Activated naive CD4-positive, alpha-beta T cell treated with anti-CD3 and anti-CD28 coated beads, Interleukin-2, amount 50 U/mL, for 24 hours (primary cell): ENCODE data around the gene BMP7.
"Not testable (repeated sequence)": the region's sequence is repeated elsewhere in the genome, so short reads cannot be mapped to it uniquely, and the experiment has no call there.

Experiments
- H3K27ac Mint-ChIP-seq: one replicate; pipeline ENCODE4 v1.8.0; 2021; ENCODE audit warnings: mild to moderate bottlenecking, mixed read lengths
- H3K27me3 Mint-ChIP-seq: one replicate; pipeline ENCODE4 v1.8.0; 2021; ENCODE audit warnings: mixed read lengths
- H3K36me3 Mint-ChIP-seq: one replicate; pipeline ENCODE4 v1.8.0; 2021; ENCODE audit warnings: mixed read lengths
- H3K4me1 Mint-ChIP-seq: one replicate; pipeline ENCODE4 v1.8.0; 2021; ENCODE audit warnings: mixed read lengths
- H3K4me3 Mint-ChIP-seq: one replicate; pipeline ENCODE4 v1.8.0; 2021; ENCODE audit warnings: mild to moderate bottlenecking, mixed read lengths
- H3K9me3 Mint-ChIP-seq: one replicate; pipeline ENCODE4 v1.8.0; 2021; ENCODE audit warnings: mixed read lengths

Gene BMP7

DNA sequence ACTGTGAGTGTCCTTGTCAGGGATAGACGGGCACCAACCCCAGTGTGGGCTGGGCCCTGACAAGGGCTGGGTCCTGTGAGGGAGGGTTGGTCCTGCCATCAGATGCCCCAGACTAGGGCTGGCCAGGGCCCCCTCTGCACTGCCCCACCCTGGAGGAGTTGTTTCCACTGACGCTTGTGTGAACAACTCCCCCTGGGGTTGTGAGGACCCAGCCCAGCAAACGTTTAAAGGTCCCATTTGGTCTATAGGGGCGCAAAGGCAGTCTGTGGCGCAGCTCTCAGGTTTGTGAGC, 104.1 kb downstream of the BMP7 start:
- Mint-ChIP-seq H3K4me3 (no peak overlapping the region), H3K9me3 (no peaks in the 10 kb centered on the region), H3K27me3 (peaks cover 3% of the 10 kb centered on the region), H3K27ac (no peak overlapping the region), H3K36me3 (no peaks in the 10 kb centered on the region), H3K4me1 (no peaks in the 10 kb centered on the region)

DNA sequence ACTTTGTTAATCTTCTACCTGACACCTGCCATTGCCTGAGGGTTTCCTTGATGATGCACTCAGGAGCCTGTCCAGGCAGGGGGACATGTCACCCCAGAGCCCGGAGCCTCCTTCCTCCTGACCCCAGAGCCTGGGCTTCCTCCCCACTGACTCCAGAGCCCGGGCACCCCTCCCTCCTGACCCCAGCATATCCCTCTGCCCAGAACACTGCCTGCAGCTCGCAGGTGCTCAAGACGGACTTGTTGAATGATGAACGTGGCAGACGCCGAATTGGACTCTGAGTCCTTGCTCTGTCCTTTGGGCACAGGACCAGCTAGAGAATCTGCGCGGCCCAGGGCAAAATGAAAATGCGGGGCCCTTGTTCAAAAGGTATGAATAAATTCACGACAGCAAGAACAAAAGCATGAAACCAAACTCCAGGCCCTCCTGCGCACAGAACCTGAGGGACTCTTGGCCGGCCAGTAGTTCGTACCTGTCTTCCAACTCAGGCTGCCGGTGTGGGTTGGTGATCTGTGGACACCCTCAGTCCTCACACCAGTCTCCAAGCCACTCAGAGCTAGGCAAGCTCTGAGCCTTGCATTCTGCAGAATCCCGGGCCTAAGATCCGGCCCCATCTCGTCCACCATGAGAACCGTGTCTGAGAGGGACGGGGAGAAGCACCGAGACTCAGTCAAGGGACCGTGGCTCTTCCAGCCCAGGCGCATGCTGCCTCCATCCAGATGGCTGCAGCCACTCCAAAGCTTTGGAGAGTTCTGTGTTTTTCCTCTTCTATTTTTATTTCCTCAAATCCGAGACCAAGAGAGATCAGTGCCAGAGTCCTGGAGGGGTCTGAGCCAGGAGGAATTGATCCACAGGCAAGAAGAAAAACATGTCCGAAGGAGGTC, 104.7 kb downstream of the BMP7 start:
- H3K27ac Mint-ChIP-seq = no peak overlapping the region
- H3K4me1 Mint-ChIP-seq = no peaks in the 10 kb centered on the region
- H3K4me3 Mint-ChIP-seq = no peak overlapping the region
- no peaks in the 10 kb centered on the region for H3K9me3 Mint-ChIP-seq
- peaks cover 3% of the 10 kb centered on the region for H3K27me3 Mint-ChIP-seq
- H3K36me3 Mint-ChIP-seq = no peaks in the 10 kb centered on the region

DNA sequence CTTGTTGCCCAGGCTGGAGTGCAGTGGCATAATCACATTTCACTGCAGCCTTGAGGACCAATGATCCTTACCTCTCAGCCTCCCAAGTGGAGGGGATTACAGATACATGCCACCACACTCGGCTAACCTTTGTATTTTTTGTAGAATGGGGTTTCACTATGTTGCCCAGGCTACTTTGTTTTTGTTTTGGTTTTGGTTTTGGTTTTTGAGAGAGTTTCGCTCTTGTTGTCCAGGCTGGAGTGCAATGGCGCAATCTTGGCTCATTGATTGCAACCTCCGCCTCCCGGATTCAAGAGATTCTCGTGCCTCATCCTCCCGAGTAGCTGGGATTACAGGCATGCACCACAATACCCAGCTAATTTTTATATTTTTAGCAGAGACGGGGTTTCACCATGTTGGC, 105.5 kb downstream of the BMP7 start:
- H3K4me1 Mint-ChIP-seq = no peaks in the 10 kb centered on the region
- H3K9me3 Mint-ChIP-seq = no peaks in the 10 kb centered on the region
- no peaks in the 10 kb centered on the region for H3K36me3 Mint-ChIP-seq
- no peak overlapping the region for H3K27ac Mint-ChIP-seq
- H3K4me3 Mint-ChIP-seq = no peak overlapping the region
- H3K27me3 Mint-ChIP-seq = peaks cover 3% of the 10 kb centered on the region

DNA sequence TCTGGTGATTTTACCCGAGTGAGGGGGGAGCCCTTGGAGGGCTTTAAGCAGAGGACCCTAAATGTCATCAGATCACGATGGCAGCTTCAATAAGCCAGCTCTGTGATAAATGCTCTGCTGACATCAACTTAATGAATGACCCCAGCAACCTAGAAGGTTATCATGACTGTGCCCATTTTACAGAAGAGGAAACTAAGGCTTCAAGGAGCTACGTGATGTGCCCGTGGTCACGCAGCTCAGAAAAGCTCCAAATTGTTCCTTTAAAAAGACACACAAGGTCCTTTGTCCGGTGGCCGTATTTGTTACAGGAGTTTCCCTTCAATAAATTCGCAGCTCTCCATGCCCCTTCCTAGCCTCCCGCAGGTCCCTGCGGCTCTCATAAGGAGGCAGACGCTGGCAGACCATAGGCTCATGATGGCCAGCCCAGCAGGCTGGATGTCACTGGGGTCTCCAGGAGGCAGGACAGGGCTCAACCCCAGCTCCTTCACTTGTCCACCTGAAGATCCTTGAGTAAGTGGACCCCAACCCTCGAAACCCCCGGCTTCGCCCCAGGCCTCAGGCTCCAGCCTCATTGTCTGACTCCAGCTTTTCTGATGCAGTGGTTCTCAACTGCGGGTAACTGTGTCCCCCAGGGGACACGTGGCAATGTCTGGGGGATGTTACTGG, 106.4 kb downstream of the BMP7 start:
- Mint-ChIP-seq H3K27me3 (peaks cover 3% of the 10 kb centered on the region), H3K9me3 (no peaks in the 10 kb centered on the region)

DNA sequence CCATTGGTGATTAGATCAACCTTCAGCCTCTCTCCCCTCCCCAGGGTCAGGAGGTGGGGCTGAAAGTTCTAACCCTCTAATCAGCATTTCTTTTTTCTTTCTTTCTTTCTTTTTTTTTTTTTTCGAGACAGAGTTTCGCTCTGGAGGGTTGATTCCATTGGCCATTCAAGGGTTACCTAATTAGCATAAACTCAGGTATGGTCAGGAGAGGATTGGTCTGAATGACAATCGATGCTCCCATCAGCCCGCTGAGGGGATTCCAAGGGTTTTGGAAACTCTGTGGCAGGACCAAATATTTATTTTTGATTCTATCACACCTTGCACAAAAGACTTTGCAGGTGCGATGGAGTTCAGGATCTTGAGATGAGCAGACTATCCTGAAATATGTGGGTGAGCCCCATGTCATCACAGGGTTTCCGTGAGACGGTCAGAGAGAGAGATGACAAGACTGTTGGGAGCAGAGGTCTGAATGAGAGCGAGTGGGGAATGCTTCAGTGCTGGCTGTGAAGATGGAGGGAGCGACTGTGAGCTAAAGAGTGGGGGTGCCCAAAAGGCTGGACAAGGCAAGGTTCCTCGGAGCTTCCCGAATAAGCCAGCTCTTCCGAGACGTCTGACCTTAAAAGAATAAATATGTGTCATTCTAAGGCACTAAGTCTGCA, 107.1 kb downstream of the BMP7 start:
- H3K36me3 Mint-ChIP-seq = no peaks in the 10 kb centered on the region
- no peaks in the 10 kb centered on the region for H3K9me3 Mint-ChIP-seq
- H3K27me3 Mint-ChIP-seq = peaks cover 3% of the 10 kb centered on the region
- H3K4me3 Mint-ChIP-seq = no peak overlapping the region
- H3K4me1 Mint-ChIP-seq = no peaks in the 10 kb centered on the region
- H3K27ac Mint-ChIP-seq = no peak overlapping the region

More for the DNA sequence above, 106.4 kb downstream of the BMP7 start:
- no peak overlapping the region for H3K27ac Mint-ChIP-seq
- H3K36me3 Mint-ChIP-seq = no peaks in the 10 kb centered on the region
- H3K4me1 Mint-ChIP-seq = no peaks in the 10 kb centered on the region
- no peak overlapping the region for H3K4me3 Mint-ChIP-seq

DNA sequence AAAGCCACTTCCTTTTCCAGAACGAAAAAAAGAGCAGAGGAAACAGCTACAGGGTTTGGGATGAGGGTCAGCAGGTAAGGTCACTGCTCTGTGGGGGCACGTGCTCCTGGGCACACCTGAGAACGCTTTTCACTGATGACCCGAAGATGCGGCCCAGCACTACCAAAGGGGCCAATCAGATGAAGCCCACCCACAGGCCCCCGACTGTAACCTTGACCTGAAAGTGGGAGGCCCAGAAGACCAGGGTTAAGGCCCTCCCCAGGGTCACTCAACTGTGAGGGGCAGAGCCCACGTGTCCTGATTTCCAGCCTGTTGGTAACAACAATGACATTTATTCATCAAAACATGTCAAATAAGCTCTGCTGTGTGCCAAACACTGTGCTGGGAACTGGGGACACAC, 108.0 kb downstream of the BMP7 start:
- Mint-ChIP-seq H3K4me3 (no peak overlapping the region), H3K27ac (no peak overlapping the region), H3K36me3 (no peaks in the 10 kb centered on the region), H3K9me3 (no peaks in the 10 kb centered on the region), H3K27me3 (peaks cover 1% of the 10 kb centered on the region), H3K4me1 (no peaks in the 10 kb centered on the region)

DNA sequence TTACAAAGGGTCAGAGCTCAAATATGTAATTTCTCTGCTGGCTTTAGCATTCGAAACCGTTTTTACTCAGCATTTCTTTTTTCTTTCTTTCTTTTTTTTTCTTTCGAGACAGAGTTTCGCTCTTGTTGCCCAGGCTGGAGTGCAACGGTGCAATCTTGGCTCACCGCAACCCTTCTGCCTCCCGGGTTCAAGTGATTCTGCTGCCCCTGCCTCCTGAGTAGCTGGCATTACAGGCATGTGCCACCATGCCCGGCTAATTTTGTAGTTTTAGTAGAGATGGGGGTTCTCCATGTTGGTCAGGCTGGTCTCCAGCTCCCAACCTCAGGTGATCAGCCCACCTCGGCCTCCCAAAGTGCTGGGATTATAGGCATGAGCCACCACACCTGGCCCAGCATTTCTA, 108.7 kb downstream of the BMP7 start:
- H3K27ac Mint-ChIP-seq, H3K27me3 Mint-ChIP-seq, H3K9me3 Mint-ChIP-seq: not testable (repeated sequence)

DNA sequence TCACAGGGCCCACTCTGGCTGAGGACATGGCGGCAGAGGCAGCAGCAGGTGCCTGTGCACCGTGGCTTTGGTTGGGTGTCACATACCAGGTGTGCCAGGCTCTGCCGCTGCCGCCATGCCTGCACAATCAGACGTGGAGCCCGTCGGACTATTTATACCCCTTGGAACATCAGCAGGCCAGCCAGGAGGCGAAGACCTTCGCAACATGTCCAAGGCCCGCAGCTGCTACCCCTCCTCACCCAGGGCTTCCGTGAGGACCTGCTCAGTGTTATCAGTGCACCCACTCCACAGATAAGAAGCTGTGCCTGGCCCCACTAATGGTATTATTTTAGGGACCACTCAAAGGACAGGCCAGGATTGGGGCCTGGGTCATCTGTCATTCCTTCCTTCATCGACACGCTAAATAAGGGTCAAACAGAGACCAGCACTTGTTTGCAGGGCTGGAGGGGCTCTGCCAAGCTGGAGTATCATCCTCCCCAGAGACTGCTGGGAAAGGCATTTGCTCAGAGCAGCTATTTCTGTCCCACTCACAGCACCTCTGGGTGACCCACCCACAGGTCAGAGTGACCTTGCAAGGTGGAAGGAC, 109.2 kb downstream of the BMP7 start:
- Mint-ChIP-seq H3K27me3 (peaks cover 1% of the 10 kb centered on the region), H3K9me3 (no peaks in the 10 kb centered on the region), H3K4me3 (no peak overlapping the region), H3K4me1 (no peaks in the 10 kb centered on the region), H3K36me3 (no peaks in the 10 kb centered on the region), H3K27ac (no peak overlapping the region)

More for the DNA sequence above, 108.7 kb downstream of the BMP7 start:
- H3K36me3 Mint-ChIP-seq, H3K4me3 Mint-ChIP-seq, H3K4me1 Mint-ChIP-seq: not testable (repeated sequence)

DNA sequence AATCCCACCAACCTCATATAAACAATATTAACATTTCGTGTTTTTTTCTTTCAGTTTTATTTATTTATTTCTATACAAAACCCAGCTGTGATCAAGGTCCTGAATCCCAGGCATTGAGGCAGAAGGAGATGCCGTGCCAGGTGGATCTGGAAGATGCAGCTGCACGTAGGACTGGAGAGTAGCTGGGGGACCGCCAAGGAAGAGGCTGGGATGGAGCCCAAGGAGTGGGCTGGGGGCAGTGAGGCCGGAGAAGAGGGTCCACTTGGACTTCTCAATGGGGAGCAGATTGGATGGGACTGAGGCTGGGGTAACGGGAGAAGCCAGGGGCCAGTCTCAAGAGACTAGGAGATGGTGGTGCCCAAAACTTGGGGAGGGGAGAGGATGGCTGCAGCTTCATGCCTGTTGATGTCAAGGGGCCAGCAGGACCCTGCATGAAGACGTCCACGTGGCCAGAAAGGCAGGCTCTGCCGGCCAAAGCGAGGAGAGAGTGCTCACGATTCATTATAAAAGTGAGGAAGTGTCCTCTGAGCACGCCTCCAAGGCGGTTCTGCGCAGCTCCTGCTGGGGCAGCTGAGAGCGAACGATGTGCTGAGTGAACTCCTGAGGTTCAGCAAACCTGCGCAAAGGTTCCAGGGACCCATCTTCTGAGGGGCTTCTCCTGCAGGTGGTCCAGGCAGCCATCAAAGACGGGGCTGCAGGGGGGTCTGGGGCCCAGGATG, 110.3 kb downstream of the BMP7 start:
- H3K4me1 Mint-ChIP-seq = no peaks in the 10 kb centered on the region
- H3K9me3 Mint-ChIP-seq = no peaks in the 10 kb centered on the region
- no peak overlapping the region for H3K4me3 Mint-ChIP-seq
- H3K27ac Mint-ChIP-seq = no peak overlapping the region
- H3K36me3 Mint-ChIP-seq = no peaks in the 10 kb centered on the region
- peaks cover 4% of the 10 kb centered on the region for H3K27me3 Mint-ChIP-seq

DNA sequence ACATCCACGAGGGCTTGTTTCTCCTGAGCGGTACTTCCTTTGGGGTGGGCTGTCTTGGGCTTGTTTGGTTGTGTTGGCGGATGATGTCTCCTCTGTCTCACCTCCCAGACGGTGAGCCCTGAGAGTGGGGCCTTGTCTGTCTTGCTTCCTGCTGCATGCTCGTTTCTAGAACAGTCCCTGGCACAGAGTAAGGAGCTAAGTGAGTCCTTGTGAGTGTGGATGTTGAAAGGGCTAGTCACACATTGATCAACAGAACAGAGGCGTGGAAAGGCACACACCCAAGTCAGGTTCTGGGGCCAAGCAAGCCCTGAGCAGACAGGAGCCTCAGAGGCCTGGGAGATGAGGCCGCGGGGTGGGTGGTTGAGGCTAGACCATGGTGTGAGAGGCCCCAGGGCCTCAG, 111.0 kb downstream of the BMP7 start:
- Mint-ChIP-seq H3K4me1 (no peaks in the 10 kb centered on the region), H3K27ac (no peak overlapping the region), H3K9me3 (no peaks in the 10 kb centered on the region), H3K36me3 (no peaks in the 10 kb centered on the region), H3K4me3 (no peak overlapping the region), H3K27me3 (peaks cover 5% of the 10 kb centered on the region)

DNA sequence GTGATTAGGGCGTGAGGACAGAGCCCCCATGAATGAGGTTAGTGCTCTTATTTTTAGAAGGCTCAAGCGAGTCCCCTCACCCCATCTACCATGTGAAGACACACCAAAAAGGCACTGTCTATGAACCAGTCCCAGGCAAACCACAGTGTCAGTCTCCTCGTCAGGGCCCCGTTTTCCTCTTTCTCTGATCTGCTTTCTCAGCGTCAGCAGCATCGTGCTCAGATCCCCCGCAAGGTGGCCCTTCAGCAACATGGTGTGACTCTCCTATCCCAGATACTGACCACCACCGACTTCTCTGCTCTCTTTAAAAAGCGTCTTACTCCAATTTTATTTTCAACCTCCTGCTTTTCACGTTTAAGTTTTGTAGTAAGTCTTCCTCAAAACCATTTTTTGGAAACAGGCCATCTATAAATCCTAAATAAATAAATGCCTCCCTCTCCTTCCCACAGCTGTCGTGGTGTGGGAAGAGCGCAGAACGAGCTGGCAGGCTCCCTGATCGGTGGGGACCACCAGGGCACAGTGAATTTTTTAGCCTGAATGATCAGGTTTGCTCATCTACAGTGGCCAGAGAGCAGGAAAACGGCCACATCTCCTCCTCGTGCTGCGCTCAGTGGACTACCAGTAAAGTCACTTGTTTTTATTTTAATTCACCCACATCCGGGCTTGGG, 113.1 kb downstream of the BMP7 start:
- Mint-ChIP-seq H3K27ac (no peak overlapping the region), H3K27me3 (peaks cover 5% of the 10 kb centered on the region), H3K9me3 (no peaks in the 10 kb centered on the region), H3K4me1 (no peaks in the 10 kb centered on the region), H3K36me3 (no peaks in the 10 kb centered on the region), H3K4me3 (no peak overlapping the region)

DNA sequence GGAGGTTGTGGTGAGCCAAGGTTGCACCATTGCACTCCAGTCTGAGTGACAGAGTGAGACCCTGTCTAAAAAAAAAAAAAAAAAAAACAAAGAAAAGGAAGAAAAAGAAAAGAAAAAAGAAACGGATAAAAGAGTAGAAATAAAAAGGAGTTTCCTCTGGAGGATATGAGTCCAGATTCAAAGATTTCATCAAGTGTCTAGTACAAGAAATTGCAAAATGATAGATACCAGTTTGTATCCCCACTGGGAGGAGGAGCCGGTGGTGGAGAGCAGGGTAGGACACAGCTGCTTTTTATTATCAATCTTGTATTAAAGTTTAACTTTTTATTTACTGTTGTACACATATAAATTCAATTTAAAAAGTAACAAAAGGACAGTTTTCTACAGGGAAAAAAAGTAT, 113.9 kb downstream of the BMP7 start:
- Mint-ChIP-seq H3K27ac (no peak overlapping the region), H3K9me3 (no peaks in the 10 kb centered on the region), H3K4me1 (no peaks in the 10 kb centered on the region), H3K4me3 (no peak overlapping the region), H3K36me3 (no peaks in the 10 kb centered on the region), H3K27me3 (peaks cover 5% of the 10 kb centered on the region)

DNA sequence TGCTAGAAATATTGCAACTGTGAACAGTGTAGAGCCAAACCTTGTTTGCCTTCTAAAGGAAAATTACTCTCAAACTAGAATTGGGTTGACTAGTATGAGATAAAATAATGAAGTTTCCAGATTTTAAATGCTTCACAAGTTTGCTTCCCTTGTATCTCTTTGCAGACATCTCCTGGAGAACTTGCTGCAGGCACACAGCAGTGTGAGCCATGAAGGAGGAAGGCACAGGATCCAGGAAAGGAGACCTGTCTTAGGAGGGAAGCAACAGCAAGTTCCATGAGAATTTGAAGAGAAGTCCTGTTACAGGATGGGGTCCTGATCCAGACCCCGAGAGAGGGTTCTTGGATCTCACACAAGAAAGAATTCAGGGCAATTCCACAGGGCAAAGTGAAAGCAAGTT, 115.9 kb downstream of the BMP7 start:
- no peak overlapping the region for H3K27ac Mint-ChIP-seq
- no peak overlapping the region for H3K4me3 Mint-ChIP-seq
- H3K27me3 Mint-ChIP-seq = peaks cover 7% of the 10 kb centered on the region
- no peaks in the 10 kb centered on the region for H3K36me3 Mint-ChIP-seq
- no peaks in the 10 kb centered on the region for H3K4me1 Mint-ChIP-seq
- peaks cover 6% of the 10 kb centered on the region for H3K9me3 Mint-ChIP-seq

DNA sequence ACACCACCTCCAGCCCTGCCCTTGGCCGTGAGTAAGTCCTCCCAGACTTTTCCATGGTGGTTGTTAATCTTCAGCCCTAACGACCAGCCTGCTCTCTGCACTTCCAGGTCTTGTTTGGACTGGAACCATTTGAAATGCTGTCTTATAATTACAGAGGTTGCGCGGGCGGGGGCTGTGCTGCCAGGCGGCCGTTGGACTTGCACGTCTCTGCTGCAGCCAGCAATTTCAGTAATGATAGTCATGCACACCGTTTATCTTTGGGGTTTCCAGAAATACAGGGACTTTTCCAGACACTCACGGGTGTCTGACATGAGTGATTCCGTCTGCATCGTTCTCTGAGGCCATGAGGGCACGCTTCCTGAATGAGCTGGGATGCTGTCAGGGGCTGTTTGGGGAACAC, 118.2 kb downstream of the BMP7 start:
- no peak overlapping the region for H3K27ac Mint-ChIP-seq

DNA sequence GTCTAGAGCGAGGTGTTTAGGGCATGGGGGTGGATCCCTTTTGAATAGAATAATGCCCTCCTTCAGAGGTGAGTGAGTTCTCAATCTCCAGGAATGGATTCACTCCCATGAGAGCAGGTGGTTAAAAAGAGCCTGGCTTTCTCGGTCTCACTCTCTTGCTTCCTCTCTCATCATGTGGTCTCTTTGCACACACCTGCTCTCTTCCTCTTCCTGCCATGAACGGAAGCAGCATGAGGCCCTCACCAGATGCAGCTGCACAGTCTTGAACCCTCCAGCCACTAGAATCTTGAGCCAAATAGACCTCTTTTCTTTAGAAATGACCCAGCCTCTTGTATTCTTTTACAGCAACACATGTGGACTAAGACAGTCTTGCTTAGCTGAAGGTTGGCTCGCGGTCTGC, 119.3 kb downstream of the BMP7 start:
- Mint-ChIP-seq H3K9me3 (peaks cover 6% of the 10 kb centered on the region), H3K4me1 (no peaks in the 10 kb centered on the region), H3K4me3 (no peak overlapping the region), H3K27ac (no peak overlapping the region), H3K27me3 (peaks cover 10% of the 10 kb centered on the region), H3K36me3 (no peaks in the 10 kb centered on the region)

More for the DNA sequence above, 118.2 kb downstream of the BMP7 start:
- Mint-ChIP-seq H3K27me3 (peaks cover 7% of the 10 kb centered on the region), H3K4me1 (no peaks in the 10 kb centered on the region), H3K4me3 (no peak overlapping the region), H3K9me3 (peaks cover 6% of the 10 kb centered on the region), H3K36me3 (no peaks in the 10 kb centered on the region)
